Activated naive CD4-positive, alpha-beta T cell treated with anti-CD3 and anti-CD28 coated beads for 36 hours (primary cell): ENCODE data around the gene ELK4. TPM values are rescaled to one million over a fixed set of nuclear protein-coding genes. Genes with fewer than 3 reads are reported as not detected.

Experiments
- CTCF ChIA-PET: fragments of 350-600 bp; sonication (Branson Sonifier 250); formaldehyde crosslinking; loops from one replicate; lab custom pipeline; 2021; ENCODE audit warnings: antibody characterized with exemption; lab: Charles Lee
- DNase-seq: peaks from one replicate; pipeline ENCODE4 v3.0.0-alpha.2; 2020
- H3K27ac Mint-ChIP-seq: one replicate; pipeline ENCODE4 v1.8.0; 2021; ENCODE audit warnings: mild to moderate bottlenecking, mixed read lengths
- H3K27me3 Mint-ChIP-seq: one replicate; pipeline ENCODE4 v1.8.0; 2021; ENCODE audit warnings: low read depth, mixed read lengths
- H3K36me3 Mint-ChIP-seq: one replicate; pipeline ENCODE4 v1.8.0; 2021; ENCODE audit warnings: low read depth, mixed read lengths
- H3K4me1 Mint-ChIP-seq: one replicate; pipeline ENCODE4 v1.8.0; 2021; ENCODE audit warnings: low read depth, mixed read lengths
- H3K4me3 Mint-ChIP-seq: one replicate; pipeline ENCODE4 v1.8.0; 2021; ENCODE audit warnings: mild to moderate bottlenecking, moderate library complexity, mixed read lengths
- H3K9me3 Mint-ChIP-seq: one replicate; pipeline ENCODE4 v1.8.0; 2021; ENCODE audit warnings: mixed read lengths
- intact Hi-C: fragments of 100-400 bp; cut with micrococcal nuclease; formaldehyde crosslinking; loops from one replicate; pipeline ENCODE4 v1.15.1; 2023
- total RNA-seq, 2 experiments: library from RNA; stranded (reverse); gene quantifications; one replicate each; pipeline ENCODE4 v1.2.3, GENCODE V29; 2021

ELK4 gene
- total RNA-seq, 2 experiments from 2014 or later, result 60.5 to 62.4 TPM

DNA sequence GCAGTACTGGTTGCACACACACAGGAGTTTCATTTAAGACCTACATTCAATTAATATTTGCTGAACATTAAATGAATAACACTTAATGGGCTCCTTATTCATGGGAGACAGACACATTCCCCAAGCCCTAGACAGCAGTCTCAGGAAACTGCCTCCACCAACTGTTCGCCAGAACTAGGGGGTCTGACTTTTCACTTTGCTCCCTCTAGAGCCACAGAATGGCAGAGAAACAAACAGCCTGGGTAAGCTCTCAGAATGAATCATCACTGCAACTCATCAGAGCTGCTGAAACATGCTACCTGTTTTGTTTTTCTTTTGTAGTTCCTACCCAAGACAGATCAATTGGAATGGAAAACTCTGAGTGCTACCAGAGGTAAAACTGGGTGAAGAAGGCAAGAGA lies 31.7 kb downstream of the ELK4 start:
- H3K4me3 Mint-ChIP-seq, result no peak overlapping the region
- peaks cover 26% of the 10 kb centered on the region for H3K36me3 Mint-ChIP-seq
- H3K9me3 Mint-ChIP-seq, result no peaks in the 10 kb centered on the region
- intact Hi-C loops, result loop anchor here (2.0 kb wide), 2 partner anchors 17 to 31 kb away; no protein-coding TSS in a partner anchor
- DNase-seq, result peak; percentile 50
- CTCF ChIA-PET, result interaction anchor here (0.8 to 3.9 kb wide), 12 partner anchors 8 to 109 kb away, joined by 3 to 37 read pairs (median 4); partner anchors contain the start of gene ELK4
- H3K27ac Mint-ChIP-seq, result peak overlapping the region; percentile 59
- no peaks in the 10 kb centered on the region for H3K27me3 Mint-ChIP-seq
- H3K4me1 Mint-ChIP-seq, result peaks cover 43% of the 10 kb centered on the region

DNA sequence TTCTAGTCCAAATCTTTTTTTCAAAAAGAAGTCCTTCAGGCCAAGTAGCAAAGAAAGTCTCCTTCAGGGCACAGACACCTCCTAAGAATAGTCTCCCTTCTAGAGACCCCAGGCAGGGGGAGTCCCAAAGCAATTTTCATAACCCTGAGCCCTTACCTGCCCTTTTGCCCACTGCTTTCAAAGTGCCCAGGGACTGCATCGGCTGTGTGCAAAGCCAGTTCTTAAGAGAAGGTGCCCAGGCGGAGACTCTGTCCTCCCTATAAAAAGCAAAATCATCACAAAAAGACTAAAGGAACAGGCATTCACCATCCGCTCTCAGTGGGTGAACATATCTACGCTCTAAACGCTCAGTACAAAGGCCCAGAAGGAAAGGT lies 32.2 kb downstream of the ELK4 start:
- Mint-ChIP-seq H3K27me3 (no peaks in the 10 kb centered on the region), H3K27ac (peak overlapping the region; percentile 59), H3K4me1 (peaks cover 43% of the 10 kb centered on the region), H3K36me3 (peaks cover 24% of the 10 kb centered on the region), H3K4me3 (no peak overlapping the region), H3K9me3 (no peaks in the 10 kb centered on the region)
- DNase-seq, result no peak
- CTCF ChIA-PET, result interaction anchor here (1.0 to 3.9 kb wide), 5 partner anchors 8 to 75 kb away, joined by 3 to 37 read pairs (median 5); no protein-coding TSS in a partner anchor
- intact Hi-C loops, result loop anchor here (2.0 kb wide), 2 partner anchors 17 to 31 kb away; no protein-coding TSS in a partner anchor

DNA sequence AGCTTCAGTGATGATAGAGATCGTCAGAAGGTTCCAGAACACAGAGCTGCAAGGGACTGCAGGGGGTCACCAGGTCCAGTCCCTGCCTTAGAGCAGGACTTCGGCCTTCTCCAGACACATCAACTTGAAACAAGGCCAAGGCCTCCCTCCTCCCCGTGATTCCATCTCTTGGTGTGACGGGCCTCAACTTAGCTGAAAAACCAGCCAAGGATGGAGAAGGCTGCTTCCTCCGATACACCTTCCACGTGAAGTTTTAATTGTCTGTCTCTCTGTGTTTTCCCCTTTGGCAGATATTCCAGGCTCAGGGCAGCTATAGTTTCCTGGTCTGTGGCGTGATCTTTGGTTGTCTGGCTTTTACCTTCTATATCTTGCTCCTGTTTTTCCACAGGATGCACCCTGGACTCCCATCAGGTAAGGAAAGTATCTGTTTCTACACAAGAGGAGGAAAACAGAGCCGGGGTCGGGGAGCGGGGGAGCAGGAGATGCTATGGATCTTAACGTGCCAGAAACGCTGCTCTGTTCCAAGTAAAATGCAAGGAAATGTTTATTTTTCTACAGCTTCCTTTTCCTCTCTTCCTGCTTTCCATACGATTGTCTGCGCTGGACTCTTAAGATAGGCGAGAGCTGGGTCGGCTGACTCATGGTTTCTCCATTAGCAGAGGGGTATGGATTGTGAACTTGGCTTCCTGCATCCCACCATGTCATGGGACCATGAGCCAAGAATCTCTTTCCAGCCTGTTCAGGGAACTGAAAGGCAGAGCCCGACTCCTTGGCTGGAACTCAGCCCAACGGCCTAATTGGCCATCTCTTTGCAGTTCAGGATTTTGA lies 32.8 kb downstream of the ELK4 start:
- H3K4me3 Mint-ChIP-seq, result no peak overlapping the region
- intact Hi-C loops, result no loop called here
- H3K4me1 Mint-ChIP-seq, result peaks cover 42% of the 10 kb centered on the region
- H3K27ac Mint-ChIP-seq, result no peak overlapping the region
- H3K36me3 Mint-ChIP-seq, result peaks cover 21% of the 10 kb centered on the region
- CTCF ChIA-PET, result interaction anchor here (1.0 to 3.9 kb wide), 3 partner anchors 7 to 60 kb away, joined by 3 to 37 read pairs (median 10); no protein-coding TSS in a partner anchor
- no peaks in the 10 kb centered on the region for H3K27me3 Mint-ChIP-seq
- no peak for DNase-seq
- no peaks in the 10 kb centered on the region for H3K9me3 Mint-ChIP-seq

DNA sequence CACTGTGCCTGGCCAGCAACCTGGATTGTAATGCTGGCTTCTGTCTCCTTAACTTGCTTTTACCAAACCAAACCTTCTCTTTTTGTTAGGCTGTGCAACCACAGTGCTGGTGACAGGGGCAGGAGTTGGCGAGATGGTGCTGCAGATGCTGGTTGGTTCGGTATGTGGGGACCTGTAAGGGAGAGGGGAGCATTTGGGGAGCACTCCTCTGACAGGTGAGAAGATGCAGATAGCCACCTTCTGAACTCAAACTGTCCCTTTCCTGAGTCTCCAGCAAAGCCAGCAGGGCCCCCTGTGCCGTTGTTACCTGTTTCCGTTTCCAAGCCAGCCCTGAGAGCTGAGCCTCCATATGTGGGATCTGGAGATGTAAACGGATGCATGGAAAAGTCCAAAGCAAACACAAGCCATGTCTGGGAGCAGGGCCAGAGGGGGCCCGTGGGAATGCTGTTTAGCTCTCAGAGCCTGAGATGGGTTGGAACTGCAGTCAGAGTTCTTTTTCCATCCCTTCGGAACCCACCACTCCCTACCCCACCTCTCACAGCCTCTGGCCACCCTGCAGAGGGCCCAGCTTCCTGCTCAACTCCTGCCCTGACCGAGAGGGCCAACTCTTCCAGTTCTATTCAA lies 34.0 kb downstream of the ELK4 start:
- H3K27ac Mint-ChIP-seq, result no peak overlapping the region
- no peak overlapping the region for H3K4me3 Mint-ChIP-seq
- CTCF ChIA-PET, result interaction anchor here (1.7 kb wide), 1 partner anchor 61 kb away, joined by 10 read pairs; no protein-coding TSS in a partner anchor
- no peak for DNase-seq
- intact Hi-C loops, result no loop called here
- no peaks in the 10 kb centered on the region for H3K27me3 Mint-ChIP-seq
- peaks cover 20% of the 10 kb centered on the region for H3K36me3 Mint-ChIP-seq
- H3K4me1 Mint-ChIP-seq, result peaks cover 52% of the 10 kb centered on the region
- H3K9me3 Mint-ChIP-seq, result no peaks in the 10 kb centered on the region

DNA sequence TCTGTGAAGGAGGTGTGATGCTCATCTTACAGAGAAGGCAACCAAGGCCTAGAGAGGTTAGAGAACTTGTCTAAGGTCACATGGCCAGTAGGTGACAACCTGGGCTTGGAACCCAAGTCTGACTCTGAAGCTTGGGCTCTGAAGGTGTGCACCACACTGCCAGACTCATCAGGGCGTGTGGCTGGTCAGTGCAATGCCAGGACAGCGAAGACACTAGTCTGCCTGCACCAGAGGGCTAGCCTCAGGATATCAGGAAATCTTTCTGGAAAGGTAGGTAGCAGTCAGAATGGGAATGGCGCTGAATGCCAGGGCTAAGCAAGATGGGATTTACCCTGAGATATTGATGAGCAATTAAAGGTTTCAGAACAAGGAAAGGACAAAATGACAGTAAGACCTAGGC lies 34.9 kb downstream of the ELK4 start:
- H3K27ac Mint-ChIP-seq, result no peak overlapping the region
- peaks cover 20% of the 10 kb centered on the region for H3K36me3 Mint-ChIP-seq
- H3K4me3 Mint-ChIP-seq, result no peak overlapping the region
- peaks cover 56% of the 10 kb centered on the region for H3K4me1 Mint-ChIP-seq
- DNase-seq, result no peak
- CTCF ChIA-PET, result interaction anchor here (1.3 to 9.7 kb wide), 3 partner anchors 17 to 60 kb away, joined by 4 to 390 read pairs (median 262); partner anchors contain the start of gene ELK4
- H3K9me3 Mint-ChIP-seq, result no peaks in the 10 kb centered on the region
- no peaks in the 10 kb centered on the region for H3K27me3 Mint-ChIP-seq
- intact Hi-C loops, result no loop called here

DNA sequence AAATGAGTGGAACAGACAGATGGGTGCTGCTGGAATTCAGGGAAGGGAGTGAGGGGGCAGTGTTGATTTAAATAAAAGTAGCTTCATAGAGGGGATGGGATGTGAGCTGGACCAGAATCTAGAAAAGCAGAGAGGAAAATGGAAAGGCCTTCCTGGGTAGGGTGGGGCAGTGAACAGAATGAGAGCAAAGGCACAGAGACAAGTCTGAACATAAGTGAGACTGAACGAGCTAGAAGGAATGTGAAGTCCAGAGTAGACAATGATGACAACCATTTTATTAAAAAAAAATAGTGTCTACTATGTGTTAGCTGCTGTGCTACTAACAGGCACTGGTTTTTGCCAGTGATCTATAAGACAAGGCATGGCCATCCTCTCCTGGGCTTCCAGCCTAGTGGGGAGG lies 36.0 kb downstream of the ELK4 start:
- no peaks in the 10 kb centered on the region for H3K9me3 Mint-ChIP-seq
- H3K4me1 Mint-ChIP-seq, result peaks cover 61% of the 10 kb centered on the region
- CTCF ChIA-PET, result interaction anchor here (1.3 to 9.7 kb wide), 3 partner anchors 18 to 61 kb away, joined by 4 to 390 read pairs (median 262); partner anchors contain the start of gene ELK4
- H3K4me3 Mint-ChIP-seq, result no peak overlapping the region
- intact Hi-C loops, result no loop called here
- DNase-seq, result no peak
- no peaks in the 10 kb centered on the region for H3K27me3 Mint-ChIP-seq
- peak overlapping the region; percentile 59 for H3K27ac Mint-ChIP-seq
- H3K36me3 Mint-ChIP-seq, result peaks cover 20% of the 10 kb centered on the region

DNA sequence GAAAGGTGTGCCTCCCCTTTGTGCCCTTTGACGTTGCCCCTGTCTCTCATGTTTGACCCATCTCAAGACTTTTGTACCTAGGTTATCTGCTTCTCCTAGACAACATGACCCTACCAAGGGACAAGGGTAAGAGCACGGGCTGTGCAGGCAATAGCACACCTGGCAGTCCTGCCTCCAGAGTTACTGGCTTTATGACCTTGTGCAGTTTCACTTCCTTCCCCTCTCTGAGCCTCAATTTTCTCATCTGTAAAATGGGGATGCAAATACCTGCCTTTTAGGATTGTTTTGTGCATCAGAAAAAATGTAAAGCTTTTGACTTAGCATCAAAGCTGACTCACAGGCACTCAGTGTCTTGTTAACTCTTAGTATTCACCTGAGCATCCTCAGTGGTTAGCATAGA lies 36.4 kb downstream of the ELK4 start:
- intact Hi-C loops, result no loop called here
- H3K9me3 Mint-ChIP-seq, result no peaks in the 10 kb centered on the region
- H3K27me3 Mint-ChIP-seq, result no peaks in the 10 kb centered on the region
- peaks cover 20% of the 10 kb centered on the region for H3K36me3 Mint-ChIP-seq
- peak overlapping the region; percentile 42 for H3K27ac Mint-ChIP-seq
- CTCF ChIA-PET, result interaction anchor here (0.6 to 9.7 kb wide), 4 partner anchors 18 to 62 kb away, joined by 3 to 390 read pairs (median 133); partner anchors contain the start of gene ELK4
- no peak overlapping the region for H3K4me3 Mint-ChIP-seq
- peaks cover 57% of the 10 kb centered on the region for H3K4me1 Mint-ChIP-seq
- DNase-seq, result no peak

DNA sequence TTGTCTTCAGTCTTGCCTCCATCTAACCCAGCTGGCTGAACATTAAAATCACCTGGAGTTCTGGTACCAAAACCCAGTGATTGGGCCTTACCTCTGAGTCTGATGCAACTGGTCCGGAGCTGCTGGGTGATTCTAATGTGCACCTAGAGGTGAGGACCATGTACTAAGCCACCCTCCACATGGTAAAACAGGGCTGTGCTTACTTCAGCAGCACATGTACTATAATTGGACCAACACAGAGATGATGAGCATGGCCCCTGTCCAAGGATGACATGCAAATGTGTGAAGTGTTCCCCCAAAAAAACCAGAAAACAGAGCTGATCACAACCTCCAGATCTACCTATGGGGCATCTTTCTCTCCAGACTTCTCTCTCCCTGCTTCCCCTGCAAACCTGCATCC lies 37.0 kb downstream of the ELK4 start:
- Mint-ChIP-seq H3K36me3 (peaks cover 20% of the 10 kb centered on the region), H3K4me3 (no peak overlapping the region), H3K9me3 (no peaks in the 10 kb centered on the region), H3K4me1 (peaks cover 53% of the 10 kb centered on the region), H3K27ac (peak overlapping the region; percentile 64), H3K27me3 (no peaks in the 10 kb centered on the region)
- intact Hi-C loops, result loop anchor here (5.0 kb wide), 2 partner anchors 177 to 382 kb away; no protein-coding TSS in a partner anchor
- no peak for DNase-seq
- CTCF ChIA-PET, result interaction anchor here (0.6 to 9.7 kb wide), 3 partner anchors 24 to 62 kb away, joined by 3 to 390 read pairs (median 262); partner anchors contain the start of gene ELK4

DNA sequence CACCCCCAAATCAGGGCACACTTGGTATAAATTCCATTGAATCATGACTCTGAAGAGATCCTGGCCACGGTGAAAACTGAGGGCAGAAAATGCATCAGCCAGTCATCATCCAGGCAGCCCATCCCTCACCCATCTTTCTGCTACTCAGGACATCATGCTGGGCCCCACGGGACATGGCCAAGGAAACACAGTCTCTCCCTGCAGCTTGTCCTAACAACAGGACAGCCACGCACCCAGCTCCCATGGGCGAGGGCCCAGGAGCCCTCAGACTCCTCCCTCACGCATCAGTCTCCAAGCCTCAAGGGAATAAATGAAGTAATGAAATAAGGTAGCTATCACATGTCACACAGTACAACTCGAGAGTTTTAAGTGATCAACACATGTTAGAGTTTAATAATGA lies 37.8 kb downstream of the ELK4 start:
- no peak for DNase-seq
- H3K27me3 Mint-ChIP-seq, result no peaks in the 10 kb centered on the region
- H3K4me3 Mint-ChIP-seq, result peak overlapping the region; percentile 30
- peak overlapping the region; percentile 82 for H3K27ac Mint-ChIP-seq
- peaks cover 48% of the 10 kb centered on the region for H3K4me1 Mint-ChIP-seq
- CTCF ChIA-PET, result interaction anchor here (0.7 to 9.7 kb wide), 6 partner anchors 8 to 497 kb away, joined by 3 to 390 read pairs (median 15); partner anchors contain the start of gene ELK4
- intact Hi-C loops, result loop anchor here (5.0 kb wide), 2 partner anchors 178 to 383 kb away; no protein-coding TSS in a partner anchor
- H3K36me3 Mint-ChIP-seq, result peaks cover 15% of the 10 kb centered on the region
- H3K9me3 Mint-ChIP-seq, result no peaks in the 10 kb centered on the region

DNA sequence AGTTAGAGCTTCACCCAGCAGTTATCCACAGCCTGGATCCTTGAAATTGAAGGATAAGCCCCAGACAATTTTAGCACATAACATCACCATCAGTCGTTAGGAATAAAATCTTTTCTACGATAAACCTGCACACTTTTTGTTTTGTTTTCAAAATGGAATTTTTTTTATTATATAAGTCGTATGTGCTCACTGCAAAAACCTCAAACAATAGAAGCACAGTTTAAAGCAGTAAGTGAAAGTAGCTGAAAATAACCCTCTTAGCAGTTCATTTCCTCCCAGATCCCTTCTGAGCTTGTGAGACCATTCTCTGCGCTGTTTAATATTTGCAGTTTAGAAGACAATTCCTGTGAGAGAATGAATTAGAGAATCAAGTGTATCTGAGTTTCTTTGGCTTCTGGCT lies 38.3 kb downstream of the ELK4 start:
- Mint-ChIP-seq H3K9me3 (no peaks in the 10 kb centered on the region), H3K36me3 (peaks cover 13% of the 10 kb centered on the region), H3K27me3 (no peaks in the 10 kb centered on the region), H3K4me3 (peak overlapping the region; percentile 71), H3K4me1 (peaks cover 51% of the 10 kb centered on the region), H3K27ac (peak overlapping the region; percentile 82)
- intact Hi-C loops, result loop anchor here (5.0 kb wide), 2 partner anchors 179 to 384 kb away; no protein-coding TSS in a partner anchor
- CTCF ChIA-PET, result interaction anchor here (0.7 to 9.7 kb wide), 6 partner anchors 8 to 194 kb away, joined by 3 to 390 read pairs (median 15); partner anchors contain the start of gene ELK4
- DNase-seq, result no peak

DNA sequence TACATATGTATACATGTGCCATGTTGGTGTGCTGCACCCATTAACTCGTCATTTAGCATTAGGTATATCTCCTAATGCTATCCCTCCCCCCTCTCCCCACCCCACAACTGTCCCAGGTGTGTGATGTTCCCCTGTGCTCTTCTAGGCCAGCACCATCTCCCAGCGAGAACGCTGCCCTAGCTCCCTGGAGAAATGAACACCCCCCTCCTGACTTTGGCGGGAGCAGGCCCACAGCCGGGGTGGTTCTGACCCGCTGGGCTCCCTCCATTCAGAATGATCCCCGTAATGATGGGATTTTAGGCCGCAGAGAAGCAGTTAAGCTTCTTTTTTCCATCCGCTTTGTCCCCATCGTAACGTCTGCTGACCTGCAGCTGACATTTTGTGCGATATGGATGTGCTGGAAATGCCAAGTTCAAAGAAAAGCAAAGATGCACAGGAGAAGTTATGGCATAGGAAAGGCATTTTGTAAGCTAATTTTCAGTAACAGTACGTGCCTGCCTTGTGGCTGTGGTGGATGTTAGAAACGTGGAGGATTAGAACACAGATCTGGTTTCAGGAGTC lies 39.3 kb downstream of the ELK4 start:
- peaks cover 12% of the 10 kb centered on the region for H3K36me3 Mint-ChIP-seq
- peak overlapping the region; percentile 82 for H3K27ac Mint-ChIP-seq
- no peaks in the 10 kb centered on the region for H3K9me3 Mint-ChIP-seq
- DNase-seq, result no peak
- H3K27me3 Mint-ChIP-seq, result no peaks in the 10 kb centered on the region
- CTCF ChIA-PET, result interaction anchor here (0.6 to 9.7 kb wide), 31 partner anchors 8 to 455 kb away, joined by 3 to 390 read pairs (median 9); partner anchors contain the start of gene ELK4
- H3K4me1 Mint-ChIP-seq, result peaks cover 51% of the 10 kb centered on the region
- H3K4me3 Mint-ChIP-seq, result peak overlapping the region; percentile 71
- intact Hi-C loops, result loop anchor here (1.0 to 5.0 kb wide), 6 partner anchors 40 to 385 kb away; partner anchors contain the start of gene ELK4
